Activated CD4-positive, alpha-beta T cell treated with anti-CD3 and anti-CD28 coated beads, Interleukin-2, amount 50 U/mL, for 16 hours (primary cell): Measurements from ENCODE around the gene KCNE3.

Experiments used
- DNase-seq: peaks from one replicate; pipeline ENCODE4 v3.0.0-alpha.2; 2020

Gene KCNE3

GRCh38 chr11:74471037-74471436 is 3.7 kb upstream of the KCNE3 start:
- no peak for DNase-seq

GRCh38 chr11:74470526-74470925 is 3.2 kb upstream of the KCNE3 start:
- DNase-seq, result no peak

DNA sequence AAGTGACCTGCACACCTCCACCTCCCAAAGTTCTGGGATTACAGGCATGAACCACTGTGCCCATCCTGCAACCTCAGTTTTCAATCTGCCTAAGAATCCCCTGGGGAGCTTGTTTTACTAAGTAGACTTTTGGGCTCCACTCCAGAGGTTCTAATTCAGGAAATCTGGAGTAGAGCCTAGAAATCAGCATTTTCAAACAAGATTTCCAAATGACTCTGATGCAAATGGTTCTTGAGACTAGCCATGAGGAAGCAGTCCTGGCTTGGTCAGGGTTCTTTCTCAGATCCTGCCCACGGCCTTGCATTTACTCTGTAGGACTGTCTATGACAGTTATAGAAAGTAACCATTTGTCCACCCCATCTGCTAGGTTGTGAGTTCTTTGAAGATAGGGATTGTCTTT is 1.6 kb upstream of the KCNE3 start:
- no peak for DNase-seq

DNA sequence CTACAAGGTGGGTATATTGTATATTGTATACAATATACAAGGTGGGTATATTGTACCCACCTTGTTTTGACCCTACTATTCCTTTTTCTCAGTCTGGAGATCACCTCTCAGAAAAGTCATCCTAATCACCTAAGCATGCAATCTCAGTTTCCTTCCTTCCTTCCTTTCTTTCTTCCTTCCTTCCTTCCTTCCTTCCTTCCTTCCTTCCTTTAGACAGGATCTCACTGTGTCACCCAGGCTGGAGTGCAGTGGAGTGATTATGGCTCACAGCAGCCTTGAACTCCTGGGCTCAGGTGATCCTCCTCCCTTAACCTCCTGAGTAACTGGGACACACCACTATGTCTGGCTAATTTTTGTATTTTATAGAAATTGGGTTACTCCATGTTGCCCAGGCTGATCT is 1.2 kb upstream of the KCNE3 start:
- no peak for DNase-seq

DNA sequence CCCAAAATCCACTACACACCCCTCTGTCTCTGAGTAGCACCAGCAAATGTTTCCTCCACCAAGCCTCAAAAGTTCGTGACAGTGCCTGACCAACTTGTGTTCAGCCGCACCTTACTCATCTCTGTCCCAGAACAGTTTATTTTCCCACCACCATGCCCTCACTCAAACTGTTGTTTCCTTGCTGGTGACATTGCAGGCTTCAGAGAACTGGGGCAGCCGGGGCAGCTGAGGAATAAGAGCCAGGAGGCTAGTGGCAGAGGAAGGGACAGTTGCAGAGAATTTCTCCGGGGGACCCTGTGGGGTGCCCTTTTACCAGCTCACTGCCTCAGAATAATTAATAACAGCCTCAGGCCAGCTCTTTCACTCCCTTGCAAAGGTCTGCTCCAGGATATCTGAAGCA is 709 bp upstream of the KCNE3 start:
- DNase-seq, result peak; percentile 22

DNA sequence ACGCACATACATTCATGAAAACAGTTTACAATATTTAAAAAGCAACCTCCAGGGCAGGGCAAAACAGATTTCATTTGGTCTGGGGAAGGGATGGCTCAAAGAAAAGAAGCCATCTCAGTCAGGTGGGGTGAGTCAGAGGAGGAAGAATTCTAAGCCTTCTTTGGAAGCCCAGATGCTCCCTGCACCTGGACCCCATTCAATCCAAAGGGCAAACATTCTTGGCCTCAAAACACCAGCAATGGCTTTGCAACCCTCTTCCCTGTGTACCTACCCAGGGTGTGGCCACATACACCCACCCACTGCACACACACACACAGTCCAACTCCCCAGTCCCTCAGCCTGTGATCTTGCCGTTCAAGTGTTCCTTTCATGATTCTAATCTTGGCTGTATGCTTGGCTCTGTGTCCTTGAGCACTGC is 2.0 kb downstream of the KCNE3 start:
- no peak for DNase-seq

- DNase-seq, result no peak
Observed at GRCh38 chr11:74464746-74465145, 2.6 kb downstream of the KCNE3 start.

- no peak for DNase-seq
Observed at GRCh38 chr11:74463216-74463615, 4.1 kb downstream of the KCNE3 start.

- no peak for DNase-seq
Observed at GRCh38 chr11:74462631-74463030, 4.7 kb downstream of the KCNE3 start.

DNA sequence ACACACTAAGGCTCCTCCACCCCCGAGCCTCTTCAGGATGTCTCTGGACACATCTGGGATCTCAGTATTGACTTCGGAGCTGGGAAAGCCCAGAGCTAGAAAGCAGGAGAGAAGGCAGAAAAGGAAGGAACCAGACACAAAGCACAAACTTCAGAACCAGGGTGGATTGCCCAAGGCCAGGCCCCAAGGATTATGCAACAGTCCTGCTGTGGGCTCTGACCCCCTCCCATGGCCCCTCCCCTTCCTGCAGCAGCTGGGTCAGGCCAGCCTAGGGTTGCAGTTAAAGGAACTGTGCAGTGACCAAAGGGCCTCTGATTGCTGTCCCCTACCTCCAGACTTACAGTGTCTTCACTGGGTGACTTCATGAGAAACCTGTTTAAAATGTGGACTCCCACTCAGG is 5.3 kb downstream of the KCNE3 start:
- no peak for DNase-seq

GRCh38 chr11:74460481-74461154 is 6.7 kb downstream of the KCNE3 start:
- no peak for DNase-seq

- no peak for DNase-seq
Observed at GRCh38 chr11:74460065-74460464, 7.3 kb downstream of the KCNE3 start.

DNA sequence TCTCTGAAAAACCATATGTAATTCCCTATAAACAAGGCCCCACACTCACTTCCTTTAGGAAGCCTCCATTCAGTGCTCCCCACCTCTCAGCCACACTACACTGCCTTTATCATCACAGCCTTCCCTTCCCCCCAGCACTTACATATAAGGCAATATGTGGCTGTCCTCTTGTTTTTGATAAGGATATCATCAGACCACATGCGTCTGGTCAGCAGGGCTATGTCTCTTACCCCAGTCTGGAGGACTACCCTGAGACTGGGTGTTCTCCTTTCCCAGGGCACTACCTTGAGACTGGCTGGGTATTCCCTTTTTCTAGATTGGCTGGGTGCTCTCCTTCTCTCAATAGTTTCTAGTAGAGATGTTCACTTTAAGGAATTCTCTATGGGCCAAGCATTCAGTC is 7.8 kb downstream of the KCNE3 start:
- no peak for DNase-seq

DNA sequence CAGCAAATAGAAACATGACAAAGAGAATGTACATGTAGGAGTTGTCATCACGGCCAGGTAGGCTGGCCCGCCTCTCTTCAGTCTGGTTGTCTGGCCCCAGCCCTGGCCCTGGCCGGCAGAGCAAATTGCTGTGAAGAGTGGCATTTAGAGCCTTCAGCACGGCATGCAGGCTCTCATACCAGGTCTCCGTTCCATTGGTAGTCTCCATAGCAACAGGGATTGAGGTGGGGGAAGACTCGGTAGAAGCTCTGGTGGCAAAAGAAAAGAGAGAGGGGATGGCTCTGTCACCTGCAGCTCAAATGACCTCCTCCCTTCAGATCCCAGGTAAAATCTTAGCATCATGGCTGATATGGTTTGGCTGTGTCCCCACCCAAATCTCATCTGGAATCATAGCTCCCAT is 10.0 kb downstream of the KCNE3 start:
- no peak for DNase-seq

GRCh38 chr11:74453373-74453975 is 13.9 kb downstream of the KCNE3 start:
- peak; percentile 62 for DNase-seq

DNA sequence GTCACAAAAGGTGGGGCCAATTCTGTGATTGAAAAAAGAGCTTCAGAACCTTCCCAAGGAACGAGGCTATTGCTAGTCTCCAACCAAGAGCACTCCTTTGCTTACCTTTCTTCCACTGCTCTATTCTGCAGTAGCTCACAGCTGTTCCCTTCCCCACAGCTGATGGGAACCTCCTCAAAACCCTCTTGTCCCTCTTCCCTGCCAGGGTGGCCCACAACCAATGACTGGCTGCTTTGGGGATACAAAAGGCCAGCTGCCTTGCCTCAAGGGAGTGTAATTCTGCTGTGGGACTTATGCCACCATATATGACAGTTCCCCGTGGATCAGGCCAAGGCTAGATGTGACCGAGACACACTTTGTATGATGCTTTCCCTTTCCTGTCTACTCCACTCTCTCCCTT is 15.0 kb downstream of the KCNE3 start:
- DNase-seq, result no peak

DNA sequence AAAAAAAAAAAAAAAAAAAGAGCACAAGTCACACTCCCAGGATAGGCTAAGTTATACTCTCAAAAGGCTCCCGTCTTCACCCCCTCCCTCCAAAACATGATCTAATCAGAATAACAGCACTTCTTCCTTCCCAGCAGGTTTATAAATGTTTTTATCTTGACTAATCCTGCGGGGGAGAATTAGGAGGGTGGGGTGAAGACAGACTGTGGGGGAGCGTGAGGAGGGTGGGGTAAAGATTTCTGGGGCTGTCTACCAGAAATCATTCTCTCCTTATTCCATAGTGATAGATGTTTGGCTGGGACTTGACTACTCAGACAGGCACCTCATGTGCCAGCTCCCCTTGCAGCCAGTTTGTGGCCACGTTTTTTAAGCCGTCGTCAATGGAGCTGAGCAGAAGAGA is 17.0 kb downstream of the KCNE3 start:
- no peak for DNase-seq

DNA sequence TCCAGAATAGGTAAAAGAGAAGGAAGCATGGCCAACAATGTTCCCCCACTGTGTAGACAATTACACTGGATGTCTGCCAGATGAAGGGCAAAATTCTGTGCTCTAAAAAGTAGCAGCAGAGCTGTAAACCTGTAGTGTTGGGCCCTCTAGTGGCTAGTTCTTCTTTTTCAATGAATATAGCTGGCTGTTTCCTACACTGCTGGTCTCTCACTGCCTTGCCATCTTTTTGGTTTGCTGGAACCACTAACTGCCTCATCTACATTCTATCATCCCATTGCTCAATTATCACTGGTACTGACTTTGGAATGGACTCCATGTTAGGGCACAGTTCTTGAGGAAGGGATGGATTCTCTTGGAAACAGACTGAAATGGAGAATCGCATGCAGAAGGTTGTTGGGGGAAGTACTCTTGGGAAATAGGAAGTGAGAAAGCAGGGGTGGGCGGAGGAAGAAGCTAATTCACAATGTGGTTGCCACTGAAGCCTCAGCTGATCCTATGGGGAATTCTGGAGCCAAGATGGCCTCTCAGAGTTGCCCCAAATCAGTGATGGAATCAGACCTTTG is 17.9 kb downstream of the KCNE3 start:
- DNase-seq, result peak; percentile 67

DNA sequence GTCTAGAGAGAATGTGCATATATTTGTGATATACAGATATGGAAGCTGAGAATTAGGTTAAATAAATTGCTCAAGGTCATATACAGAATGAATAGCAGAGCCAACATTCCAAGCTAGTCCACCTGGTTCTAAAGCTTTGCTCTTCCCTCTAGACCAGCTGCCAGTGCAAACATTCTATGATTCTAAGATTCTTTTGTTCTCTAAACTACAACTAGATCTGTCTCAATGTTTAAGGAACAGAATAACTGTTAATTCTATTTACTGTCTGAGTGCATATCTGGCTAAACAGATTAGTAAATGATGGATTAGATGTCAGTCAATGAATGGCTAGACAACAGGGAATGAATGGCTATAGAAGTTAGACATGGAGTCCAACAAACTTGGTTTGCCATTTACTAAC is 19.6 kb downstream of the KCNE3 start:
- DNase-seq, result no peak

GRCh38 chr11:74446532-74446938 is 20.8 kb downstream of the KCNE3 start:
- DNase-seq, result no peak

DNA sequence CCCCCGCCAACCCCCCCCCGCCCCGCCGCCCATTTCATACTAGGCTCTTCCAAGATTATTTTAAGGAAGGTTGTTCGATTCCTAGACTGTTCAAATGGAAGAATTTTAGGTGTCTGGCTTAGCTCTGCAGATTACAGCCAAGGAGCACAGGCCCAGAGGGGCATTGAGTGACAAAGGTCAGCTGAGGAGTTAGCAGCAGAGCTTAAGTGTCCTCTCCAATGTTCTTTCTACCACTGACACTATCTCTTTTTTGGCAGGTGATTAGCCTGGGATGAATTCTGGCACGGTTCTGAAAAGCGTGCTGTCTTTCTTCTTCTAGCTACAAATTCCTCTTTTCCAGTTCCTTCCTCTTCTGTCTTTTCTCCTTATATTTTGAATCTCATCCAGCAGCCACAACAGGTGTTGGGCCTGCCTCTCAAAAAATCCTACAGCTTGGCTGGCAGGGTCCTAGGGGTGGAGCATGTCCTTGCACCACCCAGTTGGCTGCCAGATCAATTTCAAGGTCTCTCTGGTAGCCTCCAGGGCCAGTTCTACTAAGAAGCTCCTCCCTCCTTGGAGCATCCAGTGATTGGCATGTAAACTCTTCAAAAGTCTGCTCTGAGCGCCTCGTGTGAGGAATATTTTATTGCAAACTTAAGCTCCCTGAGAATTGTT is 23.0 kb downstream of the KCNE3 start:
- no peak for DNase-seq

DNA sequence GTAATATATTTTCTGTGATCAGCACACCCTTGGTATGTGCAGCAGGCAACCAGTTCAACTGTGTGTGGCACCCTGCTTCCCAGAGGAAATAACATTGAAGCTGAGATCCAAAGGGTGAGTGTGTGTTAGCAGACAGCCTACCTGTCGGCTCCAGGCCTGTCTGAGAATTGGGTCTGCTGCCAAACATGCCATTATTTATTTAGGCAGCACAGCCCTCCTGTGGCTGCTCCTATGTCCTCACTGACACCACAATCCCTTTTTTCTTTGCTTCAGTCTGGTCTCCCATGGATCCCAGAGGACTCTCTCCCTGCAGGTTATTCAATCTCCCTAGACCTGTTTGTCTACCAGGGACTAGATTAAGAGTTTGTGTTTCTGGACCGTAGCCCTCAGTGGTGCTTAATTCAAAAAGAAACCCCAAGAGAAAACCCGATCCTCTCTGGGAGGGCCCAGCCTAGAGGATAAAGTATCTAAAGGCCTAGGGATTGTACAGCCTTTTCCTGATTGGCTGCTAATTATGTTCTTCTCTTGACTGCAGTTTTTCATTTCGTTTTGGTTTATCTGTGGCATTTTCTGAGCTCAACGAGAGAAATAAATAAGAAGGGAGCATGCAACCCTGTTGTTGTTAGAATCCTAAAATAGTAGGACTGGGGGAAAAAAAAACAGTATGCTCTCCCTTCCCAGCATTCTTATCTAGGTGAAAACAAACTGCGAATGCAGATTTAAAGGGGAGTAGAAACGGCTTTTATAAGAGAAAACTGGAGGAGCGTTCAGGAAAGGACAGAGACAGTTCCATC is 24.1 kb downstream of the KCNE3 start:
- DNase-seq, result no peak

- no peak for DNase-seq
Observed at GRCh38 chr11:74442636-74443035, 24.7 kb downstream of the KCNE3 start.
